IMR-90 (cell line): ENCODE results near the gene YIPF1. TPM values are rescaled to one million over a fixed set of nuclear protein-coding genes. Genes with fewer than 3 reads are reported as not detected.

Source experiments
- ATAC-seq: fragments of 200-7000 bp; cut with Tn5 transposase; 2 replicates; pipeline ENCODE4 v1.9.1; 2020; ENCODE audit warnings: low read depth, mild to moderate bottlenecking, moderate library complexity
- BruUV-seq: library from RNA; stranded (reverse); fragments of 400-500 nt; replicated peaks from 2 replicates; lab custom pipeline; 2021; lab: Mats Ljungman, UMichigan
- CTCF ChIA-PET: fragments of 300-600 bp; formaldehyde crosslinking; extraction: SDS; loops from one replicate; lab custom pipeline; 2021; ENCODE audit warnings: antibody characterized with exemption; lab: Yijun Ruan, JAX
- POLR2A ChIA-PET: fragments of 300-600 bp; sonication (Branson Sonifier 250); formaldehyde crosslinking; loops from one replicate; lab custom pipeline; 2022; ENCODE audit warnings: antibody characterized with exemption; ENCODE audit not compliant: unreplicated experiment; lab: Charles Lee
- DNase-seq: peaks from one replicate; pipeline ENCODE4 v3.0.0; 2013
- H2AFZ ChIP-seq: replicated peaks from 2 replicates; pipeline ENCODE3; 2013; ENCODE audit warnings: low read length, mild to moderate bottlenecking; ENCODE audit not compliant: poor library complexity
- H2AK5ac ChIP-seq: 2 replicates; pipeline ENCODE4 v1.6.1; 2013; ENCODE audit warnings: low read depth, low read length, inconsistent platforms
- H2AK9ac ChIP-seq: replicated peaks from 2 replicates; pipeline ENCODE3; 2013; ENCODE audit warnings: mild to moderate bottlenecking, low read depth, low read length, moderate library complexity; ENCODE audit not compliant: poor library complexity
- H2BK120ac ChIP-seq: 2 replicates; pipeline ENCODE4 v1.6.1; 2013; ENCODE audit warnings: low read depth, low read length, inconsistent platforms
- H2BK15ac ChIP-seq: 3 replicates; pipeline ENCODE4 v1.6.1; 2013; ENCODE audit warnings: low read depth, low read length, inconsistent platforms
- H2BK20ac ChIP-seq: 2 replicates; pipeline ENCODE4 v1.6.1; 2013; ENCODE audit warnings: low read depth, mild to moderate bottlenecking, inconsistent platforms, low read length, moderate library complexity
- H2BK5ac ChIP-seq: 2 replicates; pipeline ENCODE4 v1.6.1; 2013; ENCODE audit warnings: mild to moderate bottlenecking, low read depth, low read length, inconsistent platforms; ENCODE audit not compliant: poor library complexity, severe bottlenecking
- H3K14ac ChIP-seq: replicated peaks from 2 replicates; pipeline ENCODE4 v1.6.1; 2013; ENCODE audit warnings: low read depth, low read length, inconsistent platforms
- H3K18ac ChIP-seq: 2 replicates; pipeline ENCODE4 v1.6.1; 2013; ENCODE audit warnings: low read depth, low read length, control low read depth
- H3K23ac ChIP-seq: 2 replicates; pipeline ENCODE4 v1.6.1; 2013; ENCODE audit warnings: low read depth, low read length, inconsistent platforms
- H3K27ac ChIP-seq: 2 replicates; pipeline ENCODE4 v1.5.1; 2013; ENCODE audit warnings: mild to moderate bottlenecking, control low read depth, low read length; ENCODE audit not compliant: insufficient read depth
- H3K27me3 ChIP-seq: 2 replicates; pipeline ENCODE4 v1.6.1; 2013; ENCODE audit warnings: low read length; ENCODE audit not compliant: control insufficient read depth, insufficient read depth
- H3K36me3 ChIP-seq: 2 replicates; pipeline ENCODE4 v1.6.1; 2013; ENCODE audit warnings: low read length, mixed read lengths; ENCODE audit not compliant: control insufficient read depth, insufficient read depth
- H3K4ac ChIP-seq: 2 replicates; pipeline ENCODE4 v1.6.1; 2013; ENCODE audit warnings: low read depth, low read length, inconsistent platforms
- H3K4me1 ChIP-seq: 2 replicates; pipeline ENCODE4 v1.6.1; 2013; ENCODE audit warnings: low read length, mixed read lengths; ENCODE audit not compliant: control insufficient read depth, insufficient read depth
- H3K4me2 ChIP-seq: 2 replicates; pipeline ENCODE4 v1.6.1; 2013; ENCODE audit warnings: low read depth, mild to moderate bottlenecking, control low read depth, low read length, moderate library complexity
- H3K4me3 ChIP-seq: 2 replicates; pipeline ENCODE4 v1.5.1; 2013; ENCODE audit warnings: low read depth, mild to moderate bottlenecking, control low read depth, low read length, moderate library complexity; ENCODE audit not compliant: insufficient read depth
- H3K56ac ChIP-seq: 2 replicates; pipeline ENCODE4 v1.6.1; 2013; ENCODE audit warnings: low read length, inconsistent platforms; ENCODE audit not compliant: insufficient read depth; ENCODE audit errors: extremely low read depth
- H3K79me1 ChIP-seq, 2 experiments: 2 replicates each; pipeline ENCODE4 v1.6.1; 2013; ENCODE audit warnings: low read length in 2 of 2, inconsistent platforms in 1 of 2, low read depth in 1 of 2
- H3K9ac ChIP-seq: 2 replicates; pipeline ENCODE4 v1.6.1; 2013; ENCODE audit warnings: low read depth, low read length, control low read depth
- H3K9me1 ChIP-seq: 2 replicates; pipeline ENCODE4 v1.6.1; 2013; ENCODE audit warnings: low read length, inconsistent platforms; ENCODE audit not compliant: insufficient read depth
- H3K9me3 ChIP-seq: 2 replicates; pipeline ENCODE4 v1.6.1; 2013; ENCODE audit warnings: low read length; ENCODE audit not compliant: control insufficient read depth, insufficient read depth
- H4K20me1 ChIP-seq: 2 replicates; pipeline ENCODE4 v1.6.1; 2013; ENCODE audit warnings: low read length, inconsistent platforms; ENCODE audit not compliant: insufficient read depth
- H4K5ac ChIP-seq: 2 replicates; pipeline ENCODE4 v1.6.1; 2013; ENCODE audit warnings: mild to moderate bottlenecking, low read depth, low read length, control low read depth
- H4K8ac ChIP-seq, 2 experiments: 2 replicates each; pipeline ENCODE4 v1.6.1; 2013; ENCODE audit warnings: low read depth in 2 of 2, low read length in 2 of 2, control low read depth in 1 of 2, inconsistent platforms in 1 of 2
- H4K91ac ChIP-seq: 2 replicates; pipeline ENCODE4 v1.6.1; 2013; ENCODE audit warnings: low read depth, low read length, inconsistent platforms; ENCODE audit not compliant: insufficient read depth
- BHLHE40 ChIP-seq: fragments of 150-350 bp; IDR thresholded peaks from 2 replicates; pipeline ENCODE4 v1.6.1; 2016; ENCODE audit warnings: mild to moderate bottlenecking, low read depth, low read length
- CHD1 ChIP-seq: IDR thresholded peaks from 2 replicates; pipeline ENCODE4 v1.6.1; 2012; ENCODE audit warnings: low read depth, low read length, improper control_type of control experiment
- FOS ChIP-seq: fragments of 150-350 bp; IDR thresholded peaks from 2 replicates; pipeline ENCODE4 v1.6.1; 2016; ENCODE audit warnings: low read depth, low read length
- MAFK ChIP-seq: IDR thresholded peaks from 2 replicates; pipeline ENCODE4 v1.6.1; 2012; ENCODE audit warnings: low read depth, low read length, improper control_type of control experiment
- MAZ ChIP-seq: IDR thresholded peaks from 2 replicates; pipeline ENCODE4 v1.6.1; 2012; ENCODE audit warnings: low read depth, mild to moderate bottlenecking, low read length, improper control_type of control experiment, moderate library complexity, borderline replicate concordance
- MXI1 ChIP-seq: IDR thresholded peaks from 2 replicates; pipeline ENCODE4 v1.6.1; 2012; ENCODE audit warnings: low read depth, mild to moderate bottlenecking, low read length, moderate library complexity, borderline replicate concordance
- NFE2L2 ChIP-seq: fragments of 150-350 bp; IDR thresholded peaks from 2 replicates; pipeline ENCODE4 v1.6.1; 2016; ENCODE audit warnings: low read depth, mild to moderate bottlenecking, low read length
- POLR2A ChIP-seq: IDR thresholded peaks from 2 replicates; pipeline ENCODE4 v1.6.1; 2012; ENCODE audit warnings: mild to moderate bottlenecking, low read depth, low read length
- RAD21 ChIP-seq: IDR thresholded peaks from 2 replicates; pipeline ENCODE4 v1.6.1; 2012; ENCODE audit warnings: low read length, improper control_type of control experiment
- RCOR1 ChIP-seq: IDR thresholded peaks from 2 replicates; pipeline ENCODE4 v1.6.1; 2012; ENCODE audit warnings: mild to moderate bottlenecking, low read length, improper control_type of control experiment; ENCODE audit not compliant: insufficient replicate concordance
- RFX5 ChIP-seq: IDR thresholded peaks from 2 replicates; pipeline ENCODE4 v1.8.0; 2012; ENCODE audit warnings: low read depth, mild to moderate bottlenecking, low read length, moderate library complexity
- WGBS, 2 experiments: methylation state at CpG; one replicate each; pipeline versions ENCODE4 v1.1.5 to v1.1.7; 2013; ENCODE audit warnings: missing lambda C conversion rate in 2 of 2; ENCODE audit not compliant: insufficient read length in 1 of 2; ENCODE audit errors: extremely low coverage in 2 of 2; 5-methylcytosine and 5-hydroxymethylcytosine counted together
- dilution Hi-C: fragments of 300-500 bp; cut with HindIII; formaldehyde crosslinking; loops from one replicate; pipeline ENCODE4 v1.14.3; 2018; ENCODE audit warnings: low sequenced_read_pairs; ENCODE audit not compliant: unreplicated experiment
- in situ Hi-C: fragments of 300-500 bp; cut with MboI; formaldehyde crosslinking; loops from 3 replicates; pipeline ENCODE4 v1.14.3; 2019; ENCODE audit warnings: low sequenced_read_pairs, inconsistent platforms, mixed read lengths
- intact Hi-C: fragments of 100-400 bp; cut with micrococcal nuclease; formaldehyde crosslinking; loops from 2 replicates; pipeline ENCODE4 v1.10.0; 2022
- polyA plus RNA-seq, 3 experiments: library from polyadenylated mRNA; depleted of rRNA; stranded (reverse); fragments of >200 nt; gene quantifications; 2 replicates each; pipeline ENCODE4 v1.2.3, GENCODE V29; 2012; ENCODE audit warnings: low replicate concordance in 1 of 3
- total RNA-seq: library from RNA; depleted of rRNA; stranded (reverse); fragments of >200 nt; gene quantifications from 2 replicates; pipeline ENCODE4 v1.2.3, GENCODE V29; 2012
- TF ChIP-seq, protein P1 (sequence below): fragments of 150-350 bp; IDR thresholded peaks from 2 replicates; pipeline ENCODE4 v1.6.1; 2016; ENCODE audit warnings: low read depth, mild to moderate bottlenecking, low read length, moderate library complexity, borderline replicate concordance

YIPF1 gene
- total and polyA plus RNA-seq, 2 of the 4 experiments (the other 2 are of a cell fraction) = 23.7 to 35.3 TPM

DNA sequence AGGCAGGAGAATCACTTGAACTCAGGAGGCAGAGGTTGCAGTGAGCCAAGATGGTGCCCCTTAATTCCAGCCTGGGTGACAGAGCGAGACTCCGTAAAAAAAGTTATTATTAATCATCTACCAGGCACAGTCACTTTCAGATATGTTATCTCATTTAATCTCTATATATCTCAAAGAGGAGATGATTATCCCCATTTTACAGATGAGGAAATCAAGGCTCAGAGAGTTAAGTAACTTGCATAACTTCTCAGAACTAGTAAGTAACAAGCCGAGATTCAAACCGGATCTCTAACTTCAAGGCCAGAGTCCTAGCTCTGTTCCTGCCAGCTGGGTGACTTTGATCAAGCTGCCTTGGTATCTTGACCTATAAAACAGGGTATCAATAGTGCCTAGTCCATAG, 21.8 kb upstream of the YIPF1 start:
- no peaks in the 10 kb centered on the region for H4K20me1 ChIP-seq
- in situ Hi-C loops (no loop called here), dilution Hi-C loops (no loop called here), intact Hi-C loops (no loop called here)
- no peak overlapping the region for H4K8ac ChIP-seq
- H4K5ac ChIP-seq = no peak overlapping the region
- no CpG with 5 or more reads among the region's 4 CpGs for WGBS, 2 experiments
- POLR2A ChIA-PET = no interaction called here
- no peak overlapping the region for H2BK20ac ChIP-seq
- no peak overlapping the region for H3K4ac ChIP-seq
- no peak overlapping the region for H3K4me3 ChIP-seq
- H3K4me1 ChIP-seq = peaks cover 6% of the 10 kb centered on the region
- H4K91ac ChIP-seq = no peak overlapping the region
- BruUV-seq = no TSS peak
- no peak for TF ChIP-seq NFE2L2
- no peak for TF ChIP-seq FOS
- no peak for TF ChIP-seq RAD21
- no peak for TF ChIP-seq MAFK
- TF ChIP-seq CHD1 = no peak
- TF ChIP-seq, protein P1, sequence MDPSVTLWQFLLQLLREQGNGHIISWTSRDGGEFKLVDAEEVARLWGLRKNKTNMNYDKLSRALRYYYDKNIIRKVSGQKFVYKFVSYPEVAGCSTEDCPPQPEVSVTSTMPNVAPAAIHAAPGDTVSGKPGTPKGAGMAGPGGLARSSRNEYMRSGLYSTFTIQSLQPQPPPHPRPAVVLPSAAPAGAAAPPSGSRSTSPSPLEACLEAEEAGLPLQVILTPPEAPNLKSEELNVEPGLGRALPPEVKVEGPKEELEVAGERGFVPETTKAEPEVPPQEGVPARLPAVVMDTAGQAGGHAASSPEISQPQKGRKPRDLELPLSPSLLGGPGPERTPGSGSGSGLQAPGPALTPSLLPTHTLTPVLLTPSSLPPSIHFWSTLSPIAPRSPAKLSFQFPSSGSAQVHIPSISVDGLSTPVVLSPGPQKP = no peak
- no peak for TF ChIP-seq POLR2A
- no peak for TF ChIP-seq BHLHE40
- TF ChIP-seq MXI1 = no peak
- no peak for TF ChIP-seq RFX5
- TF ChIP-seq RCOR1 = no peak
- no peak for TF ChIP-seq MAZ
- H3K56ac ChIP-seq = no peak overlapping the region
- no peak overlapping the region for H2AK9ac ChIP-seq
- H2BK15ac ChIP-seq = no peak overlapping the region
- no peak overlapping the region for H3K14ac ChIP-seq
- H3K9me1 ChIP-seq = peaks cover 3% of the 10 kb centered on the region; the same call in 1 of the 2 replicates
- no peak overlapping the region for H2BK5ac ChIP-seq
- no peak overlapping the region for H3K23ac ChIP-seq
- no peak overlapping the region for H2AFZ ChIP-seq
- no peaks in the 10 kb centered on the region for H3K27me3 ChIP-seq
- CTCF ChIA-PET = no interaction called here
- H3K9ac ChIP-seq = no peak overlapping the region
- H3K36me3 ChIP-seq = peaks cover 8% of the 10 kb centered on the region
- no peaks in the 10 kb centered on the region for H3K79me1 ChIP-seq
- DNase-seq = no peak
- H3K18ac ChIP-seq = no peak overlapping the region
- no peak overlapping the region for H3K27ac ChIP-seq
- ATAC-seq = no peak
- no peak overlapping the region for H3K4me2 ChIP-seq
- H2AK5ac ChIP-seq = no peak overlapping the region
- H3K9me3 ChIP-seq = no peaks in the 10 kb centered on the region
- H2BK120ac ChIP-seq = no peak overlapping the region
